Measurements from ENCODE around the gene DENND5A. TPM values are rescaled to one million over a fixed set of nuclear protein-coding genes. Genes with fewer than 3 reads are reported as not detected.

DENND5A gene
- total RNA-seq, 2 experiments from 2014 or later, result 4.0 to 10.5 TPM

DNA sequence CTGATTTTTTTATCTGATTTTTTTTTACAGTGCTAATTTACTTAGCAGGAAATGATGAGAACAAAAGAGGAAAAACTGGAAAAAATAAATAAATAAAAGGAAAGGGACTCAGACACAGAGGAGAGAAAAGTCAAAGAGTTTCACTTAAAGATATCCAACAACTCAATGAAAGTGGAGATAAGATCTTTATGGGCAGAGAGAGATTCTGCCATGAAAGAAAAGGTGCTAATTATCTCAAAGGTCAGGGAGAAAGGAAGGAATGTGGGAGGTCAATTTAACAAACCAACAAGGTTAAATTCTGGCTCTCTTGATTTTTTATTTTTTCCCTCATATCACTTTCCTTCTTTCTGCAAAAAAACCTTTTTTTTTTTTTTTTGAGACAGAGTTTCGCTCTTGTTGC, 86.0 kb downstream of the DENND5A start:
- Histone ChIP-seq H3K27ac (ENCODE audit: low read depth, low read length, poor library complexity, severe bottlenecking) (no peak overlapping the region), H3K4me1 (ENCODE audit: insufficient read depth, low read length, poor library complexity, severe bottlenecking) (no peaks in the 10 kb centered on the region), H4K20me1 (ENCODE audit: insufficient read depth, low read length) (no peaks in the 10 kb centered on the region), H2AFZ (ENCODE audit: low read length) (no peak overlapping the region), H3K4me3 (ENCODE audit: low read depth, low read length, poor library complexity, severe bottlenecking) (no peak overlapping the region), H3K9me2 (ENCODE audit: insufficient read depth, low read length) (no peaks in the 10 kb centered on the region), H3K79me2 (ENCODE audit: insufficient read depth, low read depth, low read length) (no peaks in the 10 kb centered on the region), H3K4me2 (ENCODE audit: low read length) (no peak overlapping the region), H3K9me3 (ENCODE audit: low read length) (no peaks in the 10 kb centered on the region), H3K36me3 (ENCODE audit: insufficient read depth, low read length) (no peaks in the 10 kb centered on the region)
- BruUV-seq (replicated peaks), result no TSS peak
- intact Hi-C loops (cut with micrococcal nuclease; ENCODE audit: unreplicated experiment), result no loop called here
- ChIA-PET CTCF (ENCODE audit: unreplicated experiment) (no interaction called here), POLR2A (no interaction called here)
- TF ChIP-seq EZH2phosphoT487 (IDR thresholded peaks at IDR 0.05; ENCODE audit: borderline replicate concordance, low read depth, low read length), result no peak
- TF ChIP-seq CTCF (conservative IDR thresholded peaks at IDR 0.05; ENCODE audit: low read length), result no peak
- DNase-seq (ENCODE audit: low spot score), result no peak

DNA sequence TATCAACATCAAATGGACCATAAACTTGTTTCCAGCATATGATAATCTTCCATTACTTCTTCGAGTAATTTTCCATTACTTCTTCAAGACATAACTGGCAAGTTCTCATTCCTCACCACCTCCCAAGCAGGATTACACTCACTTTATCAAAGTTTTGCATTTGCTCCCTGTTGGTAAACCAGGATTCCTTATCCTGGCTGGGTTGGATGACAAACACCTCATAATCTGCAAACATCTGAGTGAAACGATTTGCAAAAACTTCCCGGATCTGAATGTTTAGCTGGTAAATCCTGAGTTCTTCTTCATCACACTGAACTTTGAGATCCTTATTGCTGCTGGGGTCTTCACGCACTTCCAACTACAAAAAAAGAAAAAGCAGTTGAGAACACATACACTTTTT, 86.4 kb downstream of the DENND5A start:
- intact Hi-C loops (cut with micrococcal nuclease; ENCODE audit: unreplicated experiment), result no loop called here
- ChIA-PET POLR2A (no interaction called here), CTCF (ENCODE audit: unreplicated experiment) (no interaction called here)
- TF ChIP-seq CTCF (conservative IDR thresholded peaks at IDR 0.05; ENCODE audit: low read length), result no peak
- TF ChIP-seq EZH2phosphoT487 (IDR thresholded peaks at IDR 0.05; ENCODE audit: borderline replicate concordance, low read depth, low read length), result no peak
- Histone ChIP-seq H2AFZ (ENCODE audit: low read length) (no peak overlapping the region), H3K36me3 (ENCODE audit: insufficient read depth, low read length) (no peaks in the 10 kb centered on the region), H3K27ac (ENCODE audit: low read depth, low read length, poor library complexity, severe bottlenecking) (no peak overlapping the region), H3K4me3 (ENCODE audit: low read depth, low read length, poor library complexity, severe bottlenecking) (no peak overlapping the region), H4K20me1 (ENCODE audit: insufficient read depth, low read length) (no peaks in the 10 kb centered on the region), H3K9me3 (ENCODE audit: low read length) (no peaks in the 10 kb centered on the region), H3K4me2 (ENCODE audit: low read length) (no peak overlapping the region), H3K79me2 (ENCODE audit: insufficient read depth, low read depth, low read length) (no peaks in the 10 kb centered on the region), H3K4me1 (ENCODE audit: insufficient read depth, low read length, poor library complexity, severe bottlenecking) (no peaks in the 10 kb centered on the region), H3K9me2 (ENCODE audit: insufficient read depth, low read length) (no peaks in the 10 kb centered on the region)
- no TSS peak for BruUV-seq (replicated peaks)
- no peak for DNase-seq (ENCODE audit: low spot score)

DNA sequence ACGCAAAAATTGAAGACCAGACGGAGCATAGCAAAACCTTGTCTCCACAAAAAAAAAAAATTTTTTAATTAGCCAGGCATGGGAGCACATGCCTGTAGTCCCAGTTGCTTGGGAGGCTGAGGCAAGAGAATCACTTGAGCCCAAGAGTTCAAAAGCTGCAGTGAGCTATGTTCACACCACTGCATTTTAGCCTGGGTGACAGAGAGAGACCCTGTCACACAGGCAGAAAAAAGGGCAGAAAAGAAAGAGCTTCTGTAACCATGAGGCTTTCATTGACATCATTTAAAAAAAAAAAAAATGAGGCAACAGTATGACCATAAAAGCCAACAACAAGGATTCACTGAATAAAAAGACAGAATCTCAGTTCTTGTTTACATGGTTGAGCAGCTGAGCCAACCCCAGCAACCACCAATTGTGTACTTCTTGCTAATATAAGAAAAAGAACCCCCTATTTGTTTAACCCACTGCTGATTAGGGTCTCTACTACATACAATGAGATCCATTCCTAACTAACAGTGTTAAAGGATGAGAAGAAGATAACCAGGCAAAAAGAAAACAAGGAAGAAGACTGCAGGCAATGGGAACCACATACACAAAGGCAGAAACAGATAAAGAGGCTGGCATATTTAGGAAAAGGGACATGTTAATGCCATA, 87.6 kb downstream of the DENND5A start:
- no peak overlapping the region for H3K27ac ChIP-seq (ENCODE audit: low read depth, low read length, poor library complexity, severe bottlenecking)
- H3K9me2 ChIP-seq (ENCODE audit: insufficient read depth, low read length), result no peaks in the 10 kb centered on the region
- no peaks in the 10 kb centered on the region for H3K4me1 ChIP-seq (ENCODE audit: insufficient read depth, low read length, poor library complexity, severe bottlenecking)
- no peaks in the 10 kb centered on the region for H3K79me2 ChIP-seq (ENCODE audit: insufficient read depth, low read depth, low read length)
- POLR2A ChIA-PET, result interaction anchor here (0.8 kb wide), 1 partner anchor 9 kb away, joined by 4 read pairs; no protein-coding TSS in a partner anchor
- no peaks in the 10 kb centered on the region for H4K20me1 ChIP-seq (ENCODE audit: insufficient read depth, low read length)
- TF ChIP-seq EZH2phosphoT487 (IDR thresholded peaks at IDR 0.05; ENCODE audit: borderline replicate concordance, low read depth, low read length) (no peak), CTCF (conservative IDR thresholded peaks at IDR 0.05; ENCODE audit: low read length) (no peak)
- no peaks in the 10 kb centered on the region for H3K9me3 ChIP-seq (ENCODE audit: low read length)
- CTCF ChIA-PET (ENCODE audit: unreplicated experiment), result no interaction called here
- H3K4me2 ChIP-seq (ENCODE audit: low read length), result no peak overlapping the region
- DNase-seq (ENCODE audit: low spot score), result no peak
- intact Hi-C loops (cut with micrococcal nuclease; ENCODE audit: unreplicated experiment), result no loop called here
- H3K36me3 ChIP-seq (ENCODE audit: insufficient read depth, low read length), result no peaks in the 10 kb centered on the region
- H2AFZ ChIP-seq (ENCODE audit: low read length), result no peak overlapping the region
- H3K4me3 ChIP-seq (ENCODE audit: low read depth, low read length, poor library complexity, severe bottlenecking), result no peak overlapping the region
- no TSS peak for BruUV-seq (replicated peaks)
